ENCODE results near the gene TICRR. TPM values are rescaled to one million over a fixed set of nuclear protein-coding genes. Genes with fewer than 3 reads are reported as not detected.

The TICRR gene
- polyA plus RNA-seq, 2 of the 4 experiments (the other 2 are of a cell fraction): 7.8 to 11.6 TPM

DNA sequence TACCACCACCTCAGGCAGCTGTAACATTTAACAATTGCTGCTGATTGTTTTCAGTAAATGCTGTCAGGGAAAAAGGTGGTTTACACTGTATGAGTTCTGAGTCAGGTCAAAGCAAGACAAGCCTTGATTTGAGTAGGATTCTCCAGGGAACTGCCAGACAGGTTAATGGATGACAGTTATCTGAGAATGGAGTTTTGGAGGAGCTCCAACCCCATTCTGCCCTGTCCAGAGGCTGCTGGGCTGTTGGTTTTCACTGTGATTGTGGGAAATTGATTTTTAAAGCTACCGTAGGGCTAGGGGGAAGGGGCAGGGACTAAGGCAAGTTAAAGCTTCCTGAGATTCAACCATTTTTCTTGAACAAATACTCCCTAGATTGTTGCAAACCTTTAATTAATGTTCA lies 39.9 kb downstream of the TICRR start:
- ATAC-seq (peak in 1 of 2 experiments; percentile 45; a peak in 1 of 6 replicates), DNase-seq (ENCODE audit: low read depth in 1 of 2, low spot score in 1 of 2) (no peak), FAIRE-seq (no peak)
- Histone ChIP-seq H3K9me3 (peaks cover 10% of the 10 kb centered on the region; the same call in 1 of the 3 replicates), H3K4me2 (no peak overlapping the region), H3K4me3 (no peak overlapping the region), H3K27ac (no peak overlapping the region), H3K4me1 (no peaks in the 10 kb centered on the region)
- ChIA-PET POLR2A (no interaction called here), CTCF (interaction anchor here (0.7 to 2.3 kb wide), 8 partner anchors 13 to 256 kb away, joined by 3 to 9 read pairs (median 4); partner anchors contain the start of gene RHCG)
- TF ChIP-seq JUN (IDR thresholded peaks at IDR 0.05) (no peak), CEBPB (IDR thresholded peaks at IDR 0.05) (no peak), PBX3 (IDR thresholded peaks at IDR 0.05) (no peak), FOSL2 (IDR thresholded peaks at IDR 0.05) (no peak), FOSL2 (CRISPR knock-in tag; IDR thresholded peaks at IDR 0.05) (no peak), NFE2L2 (conservative IDR thresholded peaks at IDR 0.05; ENCODE audit: low read length) (no peak), NPAS2 (CRISPR knock-in tag; IDR thresholded peaks at IDR 0.05; ENCODE audit: borderline replicate concordance) (no peak), FOSB (CRISPR knock-in tag; IDR thresholded peaks at IDR 0.05) (no peak), RAD21 (conservative IDR thresholded peaks at IDR 0.05 in 1 of 2, IDR thresholded peaks at IDR 0.05 in 1 of 2) (no peak)
- 94% methylated on average over 1 of the region's 1 CpG for WGBS (ENCODE audit: missing lambda C conversion rate)

GRCh38 chr15:89616228-89616627 lies 41.0 kb downstream of the TICRR start:
- FAIRE-seq (no peak), ATAC-seq (no peak), DNase-seq (ENCODE audit: low read depth in 1 of 2, low spot score in 1 of 2) (no peak)
- Histone ChIP-seq H3K4me1 (no peaks in the 10 kb centered on the region), H3K27ac (no peak overlapping the region), H3K4me2 (no peak overlapping the region), H3K9me3 (peaks cover 7% of the 10 kb centered on the region; the same call in 1 of the 3 replicates), H3K4me3 (no peak overlapping the region)
- CTCF ChIA-PET: interaction anchor here (1.0 to 1.5 kb wide), 4 partner anchors 22 to 121 kb away, joined by 3 to 4 read pairs (median 4); no protein-coding TSS in a partner anchor
- WGBS (ENCODE audit: missing lambda C conversion rate): 94% methylated on average over 4 of the region's 4 CpGs
- POLR2A ChIA-PET: no interaction called here
- TF ChIP-seq ZC3H11A (IDR thresholded peaks at IDR 0.05): no peak
- peak; percentile 63 for TF ChIP-seq MAFK (IDR thresholded peaks at IDR 0.05; ENCODE audit: partially characterized antibody)

- CTCF ChIA-PET: interaction anchor here (0.7 kb wide), 1 partner anchor 26 kb away, joined by 3 read pairs; no protein-coding TSS in a partner anchor
- ATAC-seq (no peak), DNase-seq (ENCODE audit: low read depth in 1 of 2, low spot score in 1 of 2) (no peak), FAIRE-seq (no peak)
- no peak overlapping the region for H3K4me3 ChIP-seq
- no peaks in the 10 kb centered on the region for H3K4me1 ChIP-seq
- H3K4me2 ChIP-seq: no peak overlapping the region
- WGBS (ENCODE audit: missing lambda C conversion rate): 84% methylated on average over 4 of the region's 4 CpGs
- POLR2A ChIA-PET: no interaction called here
- TF ChIP-seq POLR2AphosphoS2 (conservative IDR thresholded peaks at IDR 0.05; ENCODE audit: low read length): no peak
- no peak for TF ChIP-seq PBX3 (IDR thresholded peaks at IDR 0.05)
- no peak for TF ChIP-seq ESRRA (IDR thresholded peaks at IDR 0.05; ENCODE audit: borderline replicate concordance, low read length)
- no peak for TF ChIP-seq SMC3 (IDR thresholded peaks at IDR 0.05)
- no peak for TF ChIP-seq ZSCAN20 (CRISPR knock-in tag; IDR thresholded peaks at IDR 0.05)
- TF ChIP-seq CBX2 (IDR thresholded peaks at IDR 0.05; ENCODE audit: borderline replicate concordance, low read depth): no peak
- no peak for TF ChIP-seq RFX5 (IDR thresholded peaks at IDR 0.05)
- TF ChIP-seq CTCF (IDR thresholded peaks at IDR 0.05): no peak
- no peak for TF ChIP-seq MAX (IDR thresholded peaks at IDR 0.05)
- TF ChIP-seq RCOR1 (IDR thresholded peaks at IDR 0.05; ENCODE audit: low read depth, low read length): no peak
- no peak for TF ChIP-seq HES2 (IDR thresholded peaks at IDR 0.05)
- TF ChIP-seq RAD21 (conservative IDR thresholded peaks at IDR 0.05 in 1 of 2, IDR thresholded peaks at IDR 0.05 in 1 of 2): no peak
- TF ChIP-seq MYC (IDR thresholded peaks at IDR 0.05; ENCODE audit: borderline replicate concordance, low read length): no peak
- H3K27ac ChIP-seq: no peak overlapping the region
- no peaks in the 10 kb centered on the region for H3K9me3 ChIP-seq
These were observed 46.3 kb downstream of the TICRR start for GRCh38 chr15:89621547-89621946.
